IMR-90 (cell line): ENCODE measurements around the gene ATP13A5. TPM values are rescaled to one million over a fixed set of nuclear protein-coding genes. Genes with fewer than 3 reads are reported as not detected.

Experiments
- ATAC-seq: fragments of 200-7000 bp; cut with Tn5 transposase; 2 replicates; pipeline ENCODE4 v1.9.1; 2020; ENCODE audit warnings: low read depth, mild to moderate bottlenecking, moderate library complexity
- BruUV-seq: library from RNA; stranded (reverse); fragments of 400-500 nt; replicated peaks from 2 replicates; lab custom pipeline; 2021; lab: Mats Ljungman, UMichigan
- CTCF ChIA-PET: fragments of 300-600 bp; formaldehyde crosslinking; extraction: SDS; loops from one replicate; lab custom pipeline; 2021; ENCODE audit warnings: antibody characterized with exemption; lab: Yijun Ruan, JAX
- POLR2A ChIA-PET: fragments of 300-600 bp; sonication (Branson Sonifier 250); formaldehyde crosslinking; loops from one replicate; lab custom pipeline; 2022; ENCODE audit warnings: antibody characterized with exemption; ENCODE audit not compliant: unreplicated experiment; lab: Charles Lee
- DNase-seq: peaks from one replicate; pipeline ENCODE4 v3.0.0; 2013
- H2AFZ ChIP-seq: replicated peaks from 2 replicates; pipeline ENCODE3; 2013; ENCODE audit warnings: low read length, mild to moderate bottlenecking; ENCODE audit not compliant: poor library complexity
- H2AK5ac ChIP-seq: 2 replicates; pipeline ENCODE4 v1.6.1; 2013; ENCODE audit warnings: low read depth, low read length, inconsistent platforms
- H2AK9ac ChIP-seq: replicated peaks from 2 replicates; pipeline ENCODE3; 2013; ENCODE audit warnings: mild to moderate bottlenecking, low read depth, low read length, moderate library complexity; ENCODE audit not compliant: poor library complexity
- H2BK120ac ChIP-seq: 2 replicates; pipeline ENCODE4 v1.6.1; 2013; ENCODE audit warnings: low read depth, low read length, inconsistent platforms
- H2BK15ac ChIP-seq: 3 replicates; pipeline ENCODE4 v1.6.1; 2013; ENCODE audit warnings: low read depth, low read length, inconsistent platforms
- H2BK20ac ChIP-seq: 2 replicates; pipeline ENCODE4 v1.6.1; 2013; ENCODE audit warnings: low read depth, mild to moderate bottlenecking, inconsistent platforms, low read length, moderate library complexity
- H2BK5ac ChIP-seq: 2 replicates; pipeline ENCODE4 v1.6.1; 2013; ENCODE audit warnings: mild to moderate bottlenecking, low read depth, low read length, inconsistent platforms; ENCODE audit not compliant: poor library complexity, severe bottlenecking
- H3K14ac ChIP-seq: replicated peaks from 2 replicates; pipeline ENCODE4 v1.6.1; 2013; ENCODE audit warnings: low read depth, low read length, inconsistent platforms
- H3K18ac ChIP-seq: 2 replicates; pipeline ENCODE4 v1.6.1; 2013; ENCODE audit warnings: low read depth, low read length, control low read depth
- H3K23ac ChIP-seq: 2 replicates; pipeline ENCODE4 v1.6.1; 2013; ENCODE audit warnings: low read depth, low read length, inconsistent platforms
- H3K27ac ChIP-seq: 2 replicates; pipeline ENCODE4 v1.5.1; 2013; ENCODE audit warnings: mild to moderate bottlenecking, control low read depth, low read length; ENCODE audit not compliant: insufficient read depth
- H3K27me3 ChIP-seq: 2 replicates; pipeline ENCODE4 v1.6.1; 2013; ENCODE audit warnings: low read length; ENCODE audit not compliant: control insufficient read depth, insufficient read depth
- H3K36me3 ChIP-seq: 2 replicates; pipeline ENCODE4 v1.6.1; 2013; ENCODE audit warnings: low read length, mixed read lengths; ENCODE audit not compliant: control insufficient read depth, insufficient read depth
- H3K4ac ChIP-seq: 2 replicates; pipeline ENCODE4 v1.6.1; 2013; ENCODE audit warnings: low read depth, low read length, inconsistent platforms
- H3K4me1 ChIP-seq: 2 replicates; pipeline ENCODE4 v1.6.1; 2013; ENCODE audit warnings: low read length, mixed read lengths; ENCODE audit not compliant: control insufficient read depth, insufficient read depth
- H3K4me2 ChIP-seq: 2 replicates; pipeline ENCODE4 v1.6.1; 2013; ENCODE audit warnings: low read depth, mild to moderate bottlenecking, control low read depth, low read length, moderate library complexity
- H3K4me3 ChIP-seq: 2 replicates; pipeline ENCODE4 v1.5.1; 2013; ENCODE audit warnings: low read depth, mild to moderate bottlenecking, control low read depth, low read length, moderate library complexity; ENCODE audit not compliant: insufficient read depth
- H3K56ac ChIP-seq: 2 replicates; pipeline ENCODE4 v1.6.1; 2013; ENCODE audit warnings: low read length, inconsistent platforms; ENCODE audit not compliant: insufficient read depth; ENCODE audit errors: extremely low read depth
- H3K79me1 ChIP-seq, 2 experiments: 2 replicates each; pipeline ENCODE4 v1.6.1; 2013; ENCODE audit warnings: low read length in 2 of 2, inconsistent platforms in 1 of 2, low read depth in 1 of 2
- H3K9ac ChIP-seq: 2 replicates; pipeline ENCODE4 v1.6.1; 2013; ENCODE audit warnings: low read depth, low read length, control low read depth
- H3K9me1 ChIP-seq: 2 replicates; pipeline ENCODE4 v1.6.1; 2013; ENCODE audit warnings: low read length, inconsistent platforms; ENCODE audit not compliant: insufficient read depth
- H3K9me3 ChIP-seq: 2 replicates; pipeline ENCODE4 v1.6.1; 2013; ENCODE audit warnings: low read length; ENCODE audit not compliant: control insufficient read depth, insufficient read depth
- H4K20me1 ChIP-seq: 2 replicates; pipeline ENCODE4 v1.6.1; 2013; ENCODE audit warnings: low read length, inconsistent platforms; ENCODE audit not compliant: insufficient read depth
- H4K5ac ChIP-seq: 2 replicates; pipeline ENCODE4 v1.6.1; 2013; ENCODE audit warnings: mild to moderate bottlenecking, low read depth, low read length, control low read depth
- H4K8ac ChIP-seq, 2 experiments: 2 replicates each; pipeline ENCODE4 v1.6.1; 2013; ENCODE audit warnings: low read depth in 2 of 2, low read length in 2 of 2, control low read depth in 1 of 2, inconsistent platforms in 1 of 2
- H4K91ac ChIP-seq: 2 replicates; pipeline ENCODE4 v1.6.1; 2013; ENCODE audit warnings: low read depth, low read length, inconsistent platforms; ENCODE audit not compliant: insufficient read depth
- MAFK ChIP-seq: IDR thresholded peaks from 2 replicates; pipeline ENCODE4 v1.6.1; 2012; ENCODE audit warnings: low read depth, low read length, improper control_type of control experiment
- RAD21 ChIP-seq: IDR thresholded peaks from 2 replicates; pipeline ENCODE4 v1.6.1; 2012; ENCODE audit warnings: low read length, improper control_type of control experiment
- WGBS, 2 experiments: methylation state at CpG; one replicate each; pipeline versions ENCODE4 v1.1.5 to v1.1.7; 2013; ENCODE audit warnings: missing lambda C conversion rate in 2 of 2; ENCODE audit not compliant: insufficient read length in 1 of 2; ENCODE audit errors: extremely low coverage in 2 of 2; 5-methylcytosine and 5-hydroxymethylcytosine counted together
- dilution Hi-C: fragments of 300-500 bp; cut with HindIII; formaldehyde crosslinking; loops from one replicate; pipeline ENCODE4 v1.14.3; 2018; ENCODE audit warnings: low sequenced_read_pairs; ENCODE audit not compliant: unreplicated experiment
- in situ Hi-C: fragments of 300-500 bp; cut with MboI; formaldehyde crosslinking; loops from 3 replicates; pipeline ENCODE4 v1.14.3; 2019; ENCODE audit warnings: low sequenced_read_pairs, inconsistent platforms, mixed read lengths
- intact Hi-C: fragments of 100-400 bp; cut with micrococcal nuclease; formaldehyde crosslinking; loops from 2 replicates; pipeline ENCODE4 v1.10.0; 2022
- polyA plus RNA-seq, 3 experiments: library from polyadenylated mRNA; depleted of rRNA; stranded (reverse); fragments of >200 nt; gene quantifications; 2 replicates each; pipeline ENCODE4 v1.2.3, GENCODE V29; 2012; ENCODE audit warnings: low replicate concordance in 1 of 3
- total RNA-seq: library from RNA; depleted of rRNA; stranded (reverse); fragments of >200 nt; gene quantifications from 2 replicates; pipeline ENCODE4 v1.2.3, GENCODE V29; 2012

The ATP13A5 gene
- total and polyA plus RNA-seq, 2 of the 4 experiments (the other 2 are of a cell fraction) = not detected

DNA sequence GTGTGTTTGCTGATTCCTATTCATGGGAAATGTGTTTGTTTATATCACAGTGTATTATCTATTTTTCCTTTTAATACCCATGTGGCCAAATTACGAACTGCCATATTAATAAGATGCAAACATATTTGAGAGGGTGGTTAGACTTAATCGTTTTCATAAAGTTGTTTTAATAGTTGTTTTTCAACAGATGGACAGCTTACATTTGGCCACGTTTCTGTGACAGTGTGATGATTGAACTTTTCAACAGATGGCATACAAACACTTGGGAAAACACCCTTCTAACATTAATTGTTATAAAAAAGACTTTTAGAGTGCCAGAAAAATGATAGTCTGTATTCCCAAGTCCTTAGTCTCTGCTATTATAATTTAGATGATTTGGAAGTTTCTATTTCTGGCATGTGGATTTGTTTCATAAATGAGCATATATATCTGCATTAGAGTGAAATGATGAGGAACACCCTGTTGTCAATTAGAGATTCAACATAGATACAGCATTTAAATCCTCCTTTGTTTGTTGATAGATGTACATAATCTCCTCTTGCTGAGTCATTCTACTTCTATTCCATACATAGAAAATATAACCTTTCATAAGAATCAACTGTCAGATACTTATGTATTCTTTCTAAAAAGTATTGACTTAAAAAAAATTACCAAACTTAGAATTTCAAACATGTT lies 124.4 kb downstream of the ATP13A5 start:
- intact Hi-C loops = no loop called here
- WGBS, 2 experiments = no CpG with 5 or more reads among the region's 3 CpGs
- H2BK5ac ChIP-seq = no peak overlapping the region
- H3K14ac ChIP-seq = no peak overlapping the region
- no peak for DNase-seq
- H2AK5ac ChIP-seq = no peak overlapping the region
- ChIA-PET CTCF (no interaction called here), POLR2A (no interaction called here)
- no peak for ATAC-seq
- H3K23ac ChIP-seq = no peak overlapping the region
- H3K9me1 ChIP-seq = no peaks in the 10 kb centered on the region
- no peaks in the 10 kb centered on the region; the same call in none of the 2 replicates for H3K9me3 ChIP-seq
- no peak for TF ChIP-seq RAD21
- TF ChIP-seq MAFK = no peak
- H3K56ac ChIP-seq = no peak overlapping the region
- no peak overlapping the region for H3K27ac ChIP-seq
- no peak overlapping the region for H2BK120ac ChIP-seq
- no peak overlapping the region for H4K5ac ChIP-seq
- in situ Hi-C loops = no loop called here
- BruUV-seq = no TSS peak
- no peaks in the 10 kb centered on the region for H3K4me1 ChIP-seq
- no peak overlapping the region for H3K4ac ChIP-seq
- no peak overlapping the region for H3K18ac ChIP-seq
- H3K4me3 ChIP-seq = no peak overlapping the region
- H2BK15ac ChIP-seq = no peak overlapping the region
- no peaks in the 10 kb centered on the region for H3K79me1 ChIP-seq
- H3K9ac ChIP-seq = no peak overlapping the region
- dilution Hi-C loops = no loop called here
- no peak overlapping the region for H3K4me2 ChIP-seq
- no peaks in the 10 kb centered on the region for H3K27me3 ChIP-seq
- H4K91ac ChIP-seq = no peak overlapping the region
- no peak overlapping the region for H4K8ac ChIP-seq
- no peak overlapping the region for H2AFZ ChIP-seq
- H2BK20ac ChIP-seq = no peak overlapping the region
- no peak overlapping the region for H2AK9ac ChIP-seq
- H4K20me1 ChIP-seq = no peaks in the 10 kb centered on the region
- H3K36me3 ChIP-seq = no peaks in the 10 kb centered on the region
